HG02852 (cell line): Measurements from ENCODE around the gene BAG5.
"Not testable (repeated sequence)": the region's sequence is repeated elsewhere in the genome, so short reads cannot be mapped to it uniquely, and the experiment has no call there.

ENCODE experiments used
- ATAC-seq: cut with Tn5 transposase; IDR thresholded peaks from one replicate; pipeline ENCODE4 v1.9.1; 2021; ENCODE audit warnings: mild to moderate bottlenecking, moderate library complexity; ENCODE audit not compliant: unreplicated experiment

The BAG5 gene

DNA sequence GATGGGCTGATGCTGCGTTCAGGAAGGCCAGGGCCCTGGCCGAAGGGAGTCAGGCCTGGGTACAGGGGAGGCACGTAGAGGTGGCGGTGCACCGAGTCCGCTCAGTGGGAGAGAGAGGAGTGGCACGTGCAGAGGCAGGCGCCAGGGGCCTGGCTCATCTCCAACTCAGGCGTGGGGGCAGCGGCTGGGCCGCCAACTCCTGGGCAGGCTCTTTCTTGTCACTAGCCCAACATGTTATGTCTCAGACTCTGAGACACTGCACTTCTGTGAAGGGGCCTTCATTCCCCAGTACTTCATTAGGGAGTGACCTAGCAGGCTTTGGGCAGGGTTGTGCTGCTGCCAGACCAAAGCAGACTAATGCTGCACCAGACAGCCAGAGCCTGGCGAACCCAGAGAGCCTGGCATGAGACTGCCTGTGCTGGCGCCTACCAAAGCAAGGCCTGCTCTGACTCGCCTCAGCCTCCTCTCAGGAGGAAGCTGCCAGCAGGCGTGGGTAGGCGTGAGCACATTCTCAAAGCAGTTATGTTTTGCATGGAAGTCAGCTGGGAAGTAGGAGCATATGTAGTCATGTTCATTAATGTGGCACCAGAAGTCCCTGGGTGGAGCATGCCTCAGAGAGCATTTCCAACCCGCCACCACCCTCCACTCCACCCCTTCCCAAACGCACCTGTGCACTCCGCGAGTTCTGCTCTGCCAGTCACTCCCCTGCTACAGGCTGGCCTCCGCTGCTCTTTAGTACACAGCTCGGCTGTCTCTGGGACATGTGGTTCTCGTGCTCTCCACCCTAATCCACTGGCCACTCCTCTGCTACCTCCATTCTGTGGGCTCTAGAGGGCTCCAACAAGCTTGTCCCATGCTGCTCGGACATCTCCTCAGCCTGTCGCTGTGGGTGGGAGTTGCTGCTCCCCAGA lies 49.5 kb downstream of the BAG5 start:
- no peak for ATAC-seq

- ATAC-seq = not testable (repeated sequence)
These were observed 50.3 kb downstream of the BAG5 start for GRCh38 chr14:103512180-103512579.

- no peak for ATAC-seq
These were observed 51.4 kb downstream of the BAG5 start for GRCh38 chr14:103510724-103511693.

DNA sequence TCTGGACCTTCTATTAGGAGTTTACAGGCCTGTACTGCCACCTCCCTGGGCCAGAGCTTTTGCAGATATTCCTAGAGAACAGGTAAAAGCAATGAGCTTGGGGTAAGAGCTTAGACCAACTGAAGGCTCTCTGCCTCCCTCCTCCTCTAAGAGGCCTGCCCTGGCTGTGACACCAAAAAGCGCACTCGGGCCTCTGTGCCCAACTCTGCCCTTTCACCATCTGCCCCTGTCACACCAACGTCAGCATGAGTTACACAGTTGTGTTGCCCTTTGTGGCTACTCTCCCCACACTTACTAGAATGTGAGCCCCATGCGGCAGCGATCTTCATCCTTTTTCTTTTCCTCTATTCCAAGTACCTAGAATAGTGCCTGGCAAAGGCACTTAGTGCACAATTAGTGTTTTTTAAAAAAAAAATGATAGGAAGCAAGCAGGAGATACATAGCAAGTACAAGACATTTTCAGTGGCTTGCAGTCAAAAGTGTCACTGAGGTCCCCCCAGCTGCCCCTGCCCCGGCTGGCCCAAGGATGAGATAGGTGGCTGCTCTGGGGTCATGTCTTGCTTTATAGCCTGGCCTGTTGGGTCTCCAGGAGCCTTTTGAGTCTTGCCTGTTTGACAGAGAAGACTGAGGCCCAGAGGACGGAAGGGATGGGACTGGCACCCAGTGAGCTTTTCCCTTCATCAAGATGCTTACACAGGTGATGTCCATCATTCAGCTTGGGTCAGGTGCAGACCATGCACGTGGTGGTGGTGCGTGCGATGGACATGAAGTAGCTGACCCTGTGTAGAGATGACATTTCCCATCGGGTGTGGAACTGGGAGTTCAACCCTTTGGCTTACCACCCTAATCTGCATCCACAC lies 52.4 kb downstream of the BAG5 start:
- no peak for ATAC-seq

DNA sequence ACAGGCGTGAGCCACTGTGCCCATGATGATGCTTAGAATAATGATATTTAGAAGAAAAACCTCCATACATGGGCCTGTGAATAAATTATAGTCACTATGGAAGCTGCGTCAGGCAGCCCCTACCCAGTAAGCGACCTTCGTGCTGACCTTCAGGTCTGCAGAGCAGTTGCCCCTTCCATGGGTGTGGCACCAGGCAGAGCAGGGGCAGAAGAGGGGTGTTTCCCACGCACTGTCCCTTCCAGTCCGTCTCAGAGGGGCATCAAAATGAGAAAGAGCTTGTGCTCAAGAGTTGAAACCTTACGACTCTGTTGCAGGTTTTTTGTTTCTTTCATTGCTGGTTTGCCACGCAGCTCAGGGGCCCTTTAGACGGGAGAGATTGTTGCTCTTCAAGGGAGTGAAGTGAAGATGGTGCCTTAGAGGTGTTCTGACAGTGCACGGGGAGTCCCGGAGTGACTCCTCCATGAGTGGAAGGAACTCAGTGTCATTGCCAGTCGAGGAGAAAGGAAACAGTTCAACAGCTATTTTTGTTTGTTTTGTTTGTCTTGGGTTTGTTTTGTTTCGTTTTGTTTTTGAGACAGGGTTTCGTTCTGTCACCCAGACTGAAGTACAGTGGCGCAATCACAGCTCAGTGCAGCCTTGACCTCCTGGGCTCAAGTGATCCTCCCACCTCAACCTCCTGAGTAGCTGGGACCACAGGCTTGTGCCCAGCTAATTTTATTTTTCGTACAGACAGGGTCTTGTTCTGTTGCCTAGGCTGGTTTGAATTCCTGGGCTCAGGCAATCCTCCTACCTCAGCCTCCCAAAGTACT lies 53.7 kb downstream of the BAG5 start:
- no peak for ATAC-seq

GRCh38 chr14:103507751-103508150 lies 54.7 kb downstream of the BAG5 start:
- ATAC-seq = no peak
